K562 (cell line): ENCODE measurements around the gene TMEM106B. TPM values are rescaled to one million over a fixed set of nuclear protein-coding genes. Genes with fewer than 3 reads are reported as not detected.

Experiments
- E2F5 ChIP-seq: sonication (generic); formaldehyde crosslinking; IDR thresholded peaks from 2 replicates; pipeline ENCODE4 v1.8.0; 2022; ENCODE audit warnings: mild to moderate bottlenecking, missing genetic modification reagents
- HBP1 ChIP-seq: fragments of 450-650 bp; formaldehyde crosslinking; IDR thresholded peaks from 2 replicates; pipeline ENCODE4 v1.4.0; 2022; ENCODE audit warnings: missing genetic modification characterization
- HOXB6 ChIP-seq: fragments of 250-450 bp; sonication (Bioruptor Pico); IDR thresholded peaks from 2 replicates; pipeline ENCODE4 v1.5.1; 2022; ENCODE audit warnings: mild to moderate bottlenecking, borderline replicate concordance
- NFRKB ChIP-seq: fragments of 450-650 bp; IDR thresholded peaks from 2 replicates; pipeline ENCODE4 v1.6.1; 2016; ENCODE audit warnings: low read depth
- PCBP2 ChIP-seq: fragments of 200-400 bp; formaldehyde crosslinking; IDR thresholded peaks from 2 replicates; pipeline ENCODE4 v1.6.1; 2018; ENCODE audit warnings: low read length, low read depth, mild to moderate bottlenecking, moderate library complexity; ENCODE audit not compliant: poor library complexity, severe bottlenecking
- POLR2A ChIP-seq: fragments of 450-650 bp; conservative IDR thresholded peaks from 2 replicates; pipeline ENCODE4 v1.6.1; 2016
- PPARD ChIP-seq: fragments of 250-450 bp; sonication (Bioruptor Pico); IDR thresholded peaks from 2 replicates; pipeline ENCODE4 v1.8.0; 2022; ENCODE audit warnings: inconsistent platforms, mild to moderate bottlenecking, moderate library complexity
- RAD51 ChIP-seq: fragments of 450-650 bp; IDR thresholded peaks from 2 replicates; pipeline ENCODE4 v1.7.1; 2016; ENCODE audit warnings: low read depth, mild to moderate bottlenecking, borderline replicate concordance
- SREBF2 ChIP-seq: sonication (generic); formaldehyde crosslinking; IDR thresholded peaks from 2 replicates; pipeline ENCODE4 v1.4.0; 2020; ENCODE audit warnings: mild to moderate bottlenecking, missing genetic modification reagents
- TAL1 ChIP-seq: fragments of 450-650 bp; IDR thresholded peaks from 2 replicates; pipeline ENCODE4 v1.6.1; 2016; ENCODE audit warnings: mild to moderate bottlenecking
- TEAD2 ChIP-seq: fragments of 450-650 bp; IDR thresholded peaks from 2 replicates; pipeline ENCODE4 v1.6.1; 2016; ENCODE audit warnings: missing genetic modification characterization, control low read depth, missing compliant biosample characterization
- ZBED1 ChIP-seq: IDR thresholded peaks from 2 replicates; pipeline ENCODE4 v1.6.1; 2014
- ZC3H4 ChIP-seq: sonication (generic); formaldehyde crosslinking; IDR thresholded peaks from 2 replicates; pipeline ENCODE4 v1.9.0; 2021; ENCODE audit warnings: missing genetic modification reagents, borderline replicate concordance
- ZC3H8 ChIP-seq: fragments of 450-650 bp; IDR thresholded peaks from 2 replicates; pipeline ENCODE4 v1.6.1; 2017
- polyA plus RNA-seq, 8 experiments: library from polyadenylated mRNA; depleted of rRNA in 4 of 8; stranded (reverse) in 5 of 8; unstranded in 3 of 8; fragments of >200 nt; fragmentation: Nextera tagmentation in 2 of 8; fragmentation: Illumina TruSeq in 1 of 8; extraction: Ambion mirVana in 2 of 8; extraction: Trizol in 1 of 8; gene quantifications; 2 replicates each; pipeline versions ENCODE4 v1.2.1 to v1.2.3, GENCODE V29; 2011 to 2014; ENCODE audit warnings: inconsistent platforms in 1 of 8, missing spikeins in 1 of 8
- total RNA-seq, 7 experiments: library from RNA; depleted of rRNA in 6 of 7; stranded (reverse); fragments of >200 nt in 6 of 7; fragmentation: Illumina TruSeq in 2 of 7; extraction: Trizol in 2 of 7; gene quantifications; 2 replicates each; pipeline versions ENCODE4 v1.2.1 to v1.2.3, GENCODE V29; 2011 to 2021; ENCODE audit warnings: low replicate concordance in 1 of 7
- TF ChIP-seq, protein P1 (sequence below): sonication (generic); formaldehyde crosslinking; IDR thresholded peaks from 2 replicates; pipeline ENCODE4 v1.8.0; 2022; ENCODE audit warnings: missing genetic modification reagents, mild to moderate bottlenecking, moderate library complexity, borderline replicate concordance
- TF ChIP-seq, protein P2 (sequence below): fragments of 250-450 bp; sonication (Bioruptor Pico); IDR thresholded peaks from 2 replicates; pipeline ENCODE4 v1.8.0; 2021; ENCODE audit warnings: moderate library complexity, mild to moderate bottlenecking, inconsistent platforms
- TF ChIP-seq, protein P3 (sequence below): fragments of 250-450 bp; sonication (Bioruptor Pico); IDR thresholded peaks from 2 replicates; pipeline ENCODE4 v1.8.0; 2022; ENCODE audit warnings: moderate library complexity, mild to moderate bottlenecking, inconsistent platforms
- TF ChIP-seq, protein P4 (sequence below): sonication (generic); formaldehyde crosslinking; IDR thresholded peaks from 2 replicates; pipeline ENCODE4 v1.4.0; 2020; ENCODE audit warnings: mild to moderate bottlenecking, missing genetic modification reagents
- TF ChIP-seq, protein P5 (sequence below): fragments of 250-450 bp; sonication (Bioruptor Pico); IDR thresholded peaks from 2 replicates; pipeline ENCODE4 v1.5.0; 2020; ENCODE audit warnings: mild to moderate bottlenecking, borderline replicate concordance

The TMEM106B gene
- total and polyA plus RNA-seq, 9 of the 15 experiments (the other 6 are each of a cell fraction or from before 2014, with no cell fraction given), result 8.6 to 30.4 (median 18.7) TPM

DNA sequence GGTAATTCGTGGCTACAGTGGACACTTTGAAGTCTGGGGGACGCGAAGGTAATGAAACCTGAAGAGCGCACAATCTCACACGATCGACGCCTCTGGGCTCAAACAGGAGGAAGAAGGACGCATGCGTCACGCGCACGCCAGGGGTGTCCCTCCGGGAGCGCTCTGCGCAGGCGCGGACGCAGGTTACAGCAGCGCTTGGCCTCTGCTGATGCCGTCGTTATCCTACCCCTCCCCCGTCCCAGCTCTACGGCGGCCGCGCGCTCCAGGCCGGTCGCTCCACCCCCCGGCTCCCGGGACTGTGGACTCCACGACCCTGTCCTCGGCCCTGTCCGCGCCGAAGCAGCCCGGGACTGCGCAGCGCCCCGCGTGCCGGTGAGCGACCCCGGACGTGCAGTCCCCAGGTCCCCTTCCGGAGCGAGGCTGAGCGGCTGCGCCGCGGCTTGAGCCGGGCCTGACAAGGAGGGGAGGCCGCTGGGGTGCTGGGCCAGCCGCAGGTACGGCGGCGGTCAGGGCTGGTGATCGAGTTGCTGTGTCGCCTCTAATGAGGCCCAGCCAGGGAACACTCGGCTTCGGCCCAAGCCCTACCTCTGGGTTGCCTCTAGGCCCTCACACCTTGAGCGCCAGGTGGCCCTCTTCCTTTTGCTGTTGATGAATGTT lies at the start of gene TMEM106B (continued):
- TF ChIP-seq ZC3H4 (no peak), HBP1 (CRISPR knock-in tag) (no peak), E2F5 (CRISPR knock-in tag) (no peak; the same call in 1 of the 2 replicates), TEAD2 (tag) (no peak), POLR2A (peak; percentile 84), NFRKB (no peak), PPARD (CRISPR knock-in tag) (no peak), ZC3H8 (no peak), SREBF2 (CRISPR knock-in tag) (no peak), RAD51 (no peak), HOXB6 (CRISPR knock-in tag) (no peak), PCBP2 (no peak), ZBED1 (no peak; the same call in 1 of the 2 replicates), TAL1 (no peak)
- TF ChIP-seq, protein P1, sequence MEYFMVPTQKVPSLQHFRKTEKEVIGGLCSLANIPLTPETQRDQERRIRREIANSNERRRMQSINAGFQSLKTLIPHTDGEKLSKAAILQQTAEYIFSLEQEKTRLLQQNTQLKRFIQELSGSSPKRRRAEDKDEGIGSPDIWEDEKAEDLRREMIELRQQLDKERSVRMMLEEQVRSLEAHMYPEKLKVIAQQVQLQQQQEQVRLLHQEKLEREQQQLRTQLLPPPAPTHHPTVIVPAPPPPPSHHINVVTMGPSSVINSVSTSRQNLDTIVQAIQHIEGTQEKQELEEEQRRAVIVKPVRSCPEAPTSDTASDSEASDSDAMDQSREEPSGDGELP (CRISPR knock-in tag), result peak; percentile 57; the same call in 1 of the 2 replicates
- TF ChIP-seq, protein P2, sequence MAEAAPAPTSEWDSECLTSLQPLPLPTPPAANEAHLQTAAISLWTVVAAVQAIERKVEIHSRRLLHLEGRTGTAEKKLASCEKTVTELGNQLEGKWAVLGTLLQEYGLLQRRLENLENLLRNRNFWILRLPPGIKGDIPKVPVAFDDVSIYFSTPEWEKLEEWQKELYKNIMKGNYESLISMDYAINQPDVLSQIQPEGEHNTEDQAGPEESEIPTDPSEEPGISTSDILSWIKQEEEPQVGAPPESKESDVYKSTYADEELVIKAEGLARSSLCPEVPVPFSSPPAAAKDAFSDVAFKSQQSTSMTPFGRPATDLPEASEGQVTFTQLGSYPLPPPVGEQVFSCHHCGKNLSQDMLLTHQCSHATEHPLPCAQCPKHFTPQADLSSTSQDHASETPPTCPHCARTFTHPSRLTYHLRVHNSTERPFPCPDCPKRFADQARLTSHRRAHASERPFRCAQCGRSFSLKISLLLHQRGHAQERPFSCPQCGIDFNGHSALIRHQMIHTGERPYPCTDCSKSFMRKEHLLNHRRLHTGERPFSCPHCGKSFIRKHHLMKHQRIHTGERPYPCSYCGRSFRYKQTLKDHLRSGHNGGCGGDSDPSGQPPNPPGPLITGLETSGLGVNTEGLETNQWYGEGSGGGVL (CRISPR knock-in tag), result no peak
- TF ChIP-seq, protein P3, sequence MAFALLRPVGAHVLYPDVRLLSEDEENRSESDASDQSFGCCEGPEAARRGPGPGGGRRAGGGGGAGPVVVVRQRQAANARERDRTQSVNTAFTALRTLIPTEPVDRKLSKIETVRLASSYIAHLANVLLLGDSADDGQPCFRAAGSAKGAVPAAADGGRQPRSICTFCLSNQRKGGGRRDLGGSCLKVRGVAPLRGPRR (CRISPR knock-in tag), result no peak
- TF ChIP-seq, protein P4, sequence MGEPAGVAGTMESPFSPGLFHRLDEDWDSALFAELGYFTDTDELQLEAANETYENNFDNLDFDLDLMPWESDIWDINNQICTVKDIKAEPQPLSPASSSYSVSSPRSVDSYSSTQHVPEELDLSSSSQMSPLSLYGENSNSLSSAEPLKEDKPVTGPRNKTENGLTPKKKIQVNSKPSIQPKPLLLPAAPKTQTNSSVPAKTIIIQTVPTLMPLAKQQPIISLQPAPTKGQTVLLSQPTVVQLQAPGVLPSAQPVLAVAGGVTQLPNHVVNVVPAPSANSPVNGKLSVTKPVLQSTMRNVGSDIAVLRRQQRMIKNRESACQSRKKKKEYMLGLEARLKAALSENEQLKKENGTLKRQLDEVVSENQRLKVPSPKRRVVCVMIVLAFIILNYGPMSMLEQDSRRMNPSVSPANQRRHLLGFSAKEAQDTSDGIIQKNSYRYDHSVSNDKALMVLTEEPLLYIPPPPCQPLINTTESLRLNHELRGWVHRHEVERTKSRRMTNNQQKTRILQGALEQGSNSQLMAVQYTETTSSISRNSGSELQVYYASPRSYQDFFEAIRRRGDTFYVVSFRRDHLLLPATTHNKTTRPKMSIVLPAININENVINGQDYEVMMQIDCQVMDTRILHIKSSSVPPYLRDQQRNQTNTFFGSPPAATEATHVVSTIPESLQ, result no peak
- TF ChIP-seq, protein P5, sequence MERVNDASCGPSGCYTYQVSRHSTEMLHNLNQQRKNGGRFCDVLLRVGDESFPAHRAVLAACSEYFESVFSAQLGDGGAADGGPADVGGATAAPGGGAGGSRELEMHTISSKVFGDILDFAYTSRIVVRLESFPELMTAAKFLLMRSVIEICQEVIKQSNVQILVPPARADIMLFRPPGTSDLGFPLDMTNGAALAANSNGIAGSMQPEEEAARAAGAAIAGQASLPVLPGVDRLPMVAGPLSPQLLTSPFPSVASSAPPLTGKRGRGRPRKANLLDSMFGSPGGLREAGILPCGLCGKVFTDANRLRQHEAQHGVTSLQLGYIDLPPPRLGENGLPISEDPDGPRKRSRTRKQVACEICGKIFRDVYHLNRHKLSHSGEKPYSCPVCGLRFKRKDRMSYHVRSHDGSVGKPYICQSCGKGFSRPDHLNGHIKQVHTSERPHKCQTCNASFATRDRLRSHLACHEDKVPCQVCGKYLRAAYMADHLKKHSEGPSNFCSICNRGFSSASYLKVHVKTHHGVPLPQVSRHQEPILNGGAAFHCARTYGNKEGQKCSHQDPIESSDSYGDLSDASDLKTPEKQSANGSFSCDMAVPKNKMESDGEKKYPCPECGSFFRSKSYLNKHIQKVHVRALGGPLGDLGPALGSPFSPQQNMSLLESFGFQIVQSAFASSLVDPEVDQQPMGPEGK, result no peak
